Diencephalon (tissue), 1 donor: Measurements from ENCODE around the gene HOMER2. TPM values are rescaled to one million over a fixed set of nuclear protein-coding genes. Genes with fewer than 3 reads are reported as not detected.

Experiments used
- total RNA-seq: library from RNA; depleted of rRNA; stranded (reverse); fragments of >200 nt; gene quantifications from one replicate; pipeline ENCODE4 v1.2.3, GENCODE V29; 2014

The HOMER2 gene
- 86.0 TPM for total RNA-seq

GRCh38 chr15:82952158-82953081 lies at the start of gene HOMER2:
HOMER2 (minus strand) TSS chr15:82952720; CDS start chr15:82952535, 185 bp downstream.

GRCh38 chr15:82985688-82986441 lies 33.3 kb upstream of the HOMER2 start, which contains the start of gene RAMAC:
RAMAC (plus strand) TSS chr15:82986210; CDS start chr15:82989019, 2,809 bp downstream.

GRCh38 chr15:82809308-82810060 lies 143.0 kb downstream of the HOMER2 start, which contains the start of gene WHAMM:
WHAMM (plus strand) TSS chr15:82809628; CDS start chr15:82809727, 99 bp downstream.

GRCh38 chr15:82805994-82806406 lies 146.5 kb downstream of the HOMER2 start, which contains the start of gene FSD2:
FSD2 (minus strand) TSS chr15:82806069; CDS start chr15:82787390, 18,679 bp downstream.

Other genes with a start within 250 kb of the HOMER2 start
- gene AP3B2, start 242.8 kb downstream of the HOMER2 start, total RNA-seq = 65.0 TPM
- gene FSD2, start 146.7 kb downstream of the HOMER2 start, total RNA-seq = not detected
- 4.8 TPM for gene WHAMM, start 143.1 kb downstream of the HOMER2 start, total RNA-seq
- 40.4 TPM for gene RAMAC, start 33.5 kb upstream of the HOMER2 start, total RNA-seq
- gene C15orf40, start 58.9 kb upstream of the HOMER2 start, total RNA-seq = 13.8 TPM
- gene BTBD1, start 114.5 kb upstream of the HOMER2 start, total RNA-seq = 130 TPM
- 5.8 TPM for gene TM6SF1, start 154.9 kb upstream of the HOMER2 start, total RNA-seq